Stimulated activated CD8-positive, alpha-beta memory T cell treated with anti-CD3 and anti-CD28 coated beads, Interleukin-15, amount 100 ng/mL, for 4 hours (primary cell): ENCODE data around the gene LDB2.

Source experiments
- DNase-seq, 2 donors: peaks; one replicate each; pipeline ENCODE4 v3.0.0-alpha.2; 2020; ENCODE audit warnings: low read depth in 2 of 2

LDB2 gene

GRCh38 chr4:16685536-16685935, 212.9 kb downstream of the LDB2 start:
- DNase-seq: no peak

- DNase-seq: no peak
These were observed 213.5 kb downstream of the LDB2 start for GRCh38 chr4:16684935-16685334.

- DNase-seq: no peak
These were observed 214.3 kb downstream of the LDB2 start for GRCh38 chr4:16684097-16684496.

GRCh38 chr4:16682975-16683374, 215.5 kb downstream of the LDB2 start:
- DNase-seq: no peak

- DNase-seq: no peak
These were observed 221.2 kb downstream of the LDB2 start for GRCh38 chr4:16677001-16677944.

GRCh38 chr4:16676230-16676770, 222.1 kb downstream of the LDB2 start:
- no peak for DNase-seq

GRCh38 chr4:16674082-16674481, 224.4 kb downstream of the LDB2 start:
- no peak for DNase-seq

- no peak for DNase-seq
These were observed 226.0 kb downstream of the LDB2 start for GRCh38 chr4:16672421-16672820.

- no peak for DNase-seq
These were observed 226.7 kb downstream of the LDB2 start for GRCh38 chr4:16671741-16672140.

- no peak for DNase-seq
These were observed 227.7 kb downstream of the LDB2 start for GRCh38 chr4:16670727-16671126.

GRCh38 chr4:16669036-16669435, 229.4 kb downstream of the LDB2 start:
- no peak for DNase-seq

- DNase-seq: no peak
These were observed 230.0 kb downstream of the LDB2 start for GRCh38 chr4:16668488-16668887.

- no peak for DNase-seq
These were observed 231.0 kb downstream of the LDB2 start for GRCh38 chr4:16667464-16667863.

GRCh38 chr4:16665942-16666551, 232.4 kb downstream of the LDB2 start:
- DNase-seq: no peak

- DNase-seq: no peak
These were observed 234.7 kb downstream of the LDB2 start for GRCh38 chr4:16663732-16664131.

- no peak for DNase-seq
These were observed 235.1 kb downstream of the LDB2 start for GRCh38 chr4:16663307-16663706.

GRCh38 chr4:16661813-16662212, 236.6 kb downstream of the LDB2 start:
- no peak for DNase-seq

- DNase-seq: no peak
These were observed 237.8 kb downstream of the LDB2 start for GRCh38 chr4:16660656-16661055.

- DNase-seq: no peak
These were observed 238.8 kb downstream of the LDB2 start for GRCh38 chr4:16659694-16660093.

- no peak for DNase-seq
These were observed 239.4 kb downstream of the LDB2 start for GRCh38 chr4:16659079-16659478.

GRCh38 chr4:16658183-16658582, 240.3 kb downstream of the LDB2 start:
- DNase-seq: no peak

- no peak for DNase-seq
These were observed 243.3 kb downstream of the LDB2 start for GRCh38 chr4:16655111-16655510.

- DNase-seq: no peak
These were observed 245.6 kb downstream of the LDB2 start for GRCh38 chr4:16652732-16653305.
